Measurements from ENCODE around the gene TSACC.

DNA sequence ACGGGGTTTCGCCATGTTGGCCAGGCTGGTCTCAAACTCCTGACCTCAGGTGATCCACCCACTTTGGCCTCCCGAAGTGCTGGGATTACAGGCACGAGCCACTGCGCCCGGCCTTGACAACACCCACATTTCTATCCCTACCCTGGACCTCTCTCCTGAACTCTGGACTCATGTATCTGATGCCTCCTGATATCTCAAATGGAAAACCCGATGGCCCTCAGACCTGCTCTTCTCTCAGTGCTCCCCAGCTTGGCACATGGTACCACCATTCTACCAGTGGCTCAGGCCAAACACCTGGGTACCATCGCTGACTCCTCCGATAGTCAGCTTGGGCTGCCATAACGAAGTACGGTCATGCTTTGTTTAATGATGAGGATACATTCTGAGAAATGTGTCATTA lies 22.2 kb downstream of the TSACC start:
- TF ChIP-seq, protein P1, sequence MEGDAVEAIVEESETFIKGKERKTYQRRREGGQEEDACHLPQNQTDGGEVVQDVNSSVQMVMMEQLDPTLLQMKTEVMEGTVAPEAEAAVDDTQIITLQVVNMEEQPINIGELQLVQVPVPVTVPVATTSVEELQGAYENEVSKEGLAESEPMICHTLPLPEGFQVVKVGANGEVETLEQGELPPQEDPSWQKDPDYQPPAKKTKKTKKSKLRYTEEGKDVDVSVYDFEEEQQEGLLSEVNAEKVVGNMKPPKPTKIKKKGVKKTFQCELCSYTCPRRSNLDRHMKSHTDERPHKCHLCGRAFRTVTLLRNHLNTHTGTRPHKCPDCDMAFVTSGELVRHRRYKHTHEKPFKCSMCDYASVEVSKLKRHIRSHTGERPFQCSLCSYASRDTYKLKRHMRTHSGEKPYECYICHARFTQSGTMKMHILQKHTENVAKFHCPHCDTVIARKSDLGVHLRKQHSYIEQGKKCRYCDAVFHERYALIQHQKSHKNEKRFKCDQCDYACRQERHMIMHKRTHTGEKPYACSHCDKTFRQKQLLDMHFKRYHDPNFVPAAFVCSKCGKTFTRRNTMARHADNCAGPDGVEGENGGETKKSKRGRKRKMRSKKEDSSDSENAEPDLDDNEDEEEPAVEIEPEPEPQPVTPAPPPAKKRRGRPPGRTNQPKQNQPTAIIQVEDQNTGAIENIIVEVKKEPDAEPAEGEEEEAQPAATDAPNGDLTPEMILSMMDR (IDR thresholded peaks at IDR 0.05): no peak
- no peak for TF ChIP-seq POLR2A (IDR thresholded peaks at IDR 0.05)
